ENCODE results near the gene KNDC1. TPM values are rescaled to one million over a fixed set of nuclear protein-coding genes. Genes with fewer than 3 reads are reported as not detected.
"Not testable (repeated sequence)": the region's sequence is repeated elsewhere in the genome, so short reads cannot be mapped to it uniquely, and the experiment has no call there.

The KNDC1 gene
- polyA plus RNA-seq, 1 donor from 2014 or later = 0.05 TPM

GRCh38 chr10:133143200-133143533 is 16.9 kb upstream of the KNDC1 start:
- Mint-ChIP-seq H3K9me3 (peaks cover 3 to 12% (median 10%) of the 10 kb centered on the region in 3 donors), H3K4me3 (no peak overlapping the region), H3K4me1 (peaks cover 0 to 6% (median 0%) of the 10 kb centered on the region in 3 donors), H3K36me3 (peaks cover 3% of the 10 kb centered on the region), H3K27me3 (peaks cover 14% of the 10 kb centered on the region), H3K27ac (no peak overlapping the region)

GRCh38 chr10:133143546-133143945 is 16.5 kb upstream of the KNDC1 start:
- Mint-ChIP-seq H3K36me3 (peaks cover 3% of the 10 kb centered on the region), H3K27me3 (peaks cover 14% of the 10 kb centered on the region), H3K9me3 (peaks cover 3 to 12% (median 10%) of the 10 kb centered on the region in 3 donors), H3K27ac (peak overlapping the region in 1 of 3 donors; percentile 62), H3K4me1 (peaks cover 0 to 6% (median 0%) of the 10 kb centered on the region in 3 donors), H3K4me3 (no peak overlapping the region)

- H3K4me1 Mint-ChIP-seq = peaks cover 0 to 6% (median 0%) of the 10 kb centered on the region in 3 donors
- no peak overlapping the region for H3K27ac Mint-ChIP-seq
- peaks cover 14% of the 10 kb centered on the region for H3K27me3 Mint-ChIP-seq
- H3K4me3 Mint-ChIP-seq = no peak overlapping the region
- peaks cover 5% of the 10 kb centered on the region for H3K36me3 Mint-ChIP-seq
- H3K9me3 Mint-ChIP-seq = peaks cover 3 to 12% (median 11%) of the 10 kb centered on the region in 3 donors
Measured at GRCh38 chr10:133144771-133145170, 15.2 kb upstream of the KNDC1 start.

GRCh38 chr10:133150226-133150625 is 9.8 kb upstream of the KNDC1 start:
- Mint-ChIP-seq H3K27me3 (peaks cover 10% of the 10 kb centered on the region), H3K4me1 (no peaks in the 10 kb centered on the region), H3K27ac (no peak overlapping the region), H3K36me3 (peaks cover 5% of the 10 kb centered on the region), H3K9me3 (peaks cover 6 to 17% (median 12%) of the 10 kb centered on the region in 3 donors), H3K4me3 (no peak overlapping the region)

- Mint-ChIP-seq H3K27me3 (peaks cover 10% of the 10 kb centered on the region), H3K9me3 (peaks cover 6 to 17% (median 12%) of the 10 kb centered on the region in 3 donors), H3K27ac (no peak overlapping the region), H3K36me3 (peaks cover 5% of the 10 kb centered on the region), H3K4me1 (no peaks in the 10 kb centered on the region), H3K4me3 (no peak overlapping the region)
Measured at GRCh38 chr10:133150656-133151055, 9.4 kb upstream of the KNDC1 start.

- H3K36me3 Mint-ChIP-seq, H3K4me3 Mint-ChIP-seq, H3K4me1 Mint-ChIP-seq, H3K27ac Mint-ChIP-seq, H3K27me3 Mint-ChIP-seq: not testable (repeated sequence)
- peaks cover 6 to 17% (median 12%) of the 10 kb centered on the region in 3 donors for H3K9me3 Mint-ChIP-seq
Measured at GRCh38 chr10:133151071-133151470, 8.9 kb upstream of the KNDC1 start.

- Mint-ChIP-seq H3K4me3 (no peak overlapping the region), H3K4me1 (no peaks in the 10 kb centered on the region), H3K9me3 (peaks cover 6 to 17% (median 12%) of the 10 kb centered on the region in 3 donors), H3K27me3 (peaks cover 6% of the 10 kb centered on the region), H3K36me3 (peaks cover 3% of the 10 kb centered on the region), H3K27ac (no peak overlapping the region)
Measured at GRCh38 chr10:133151543-133151972, 8.5 kb upstream of the KNDC1 start.

- Mint-ChIP-seq H3K27me3 (peaks cover 3% of the 10 kb centered on the region), H3K27ac (no peak overlapping the region), H3K4me1 (no peaks in the 10 kb centered on the region), H3K36me3 (no peaks in the 10 kb centered on the region), H3K9me3 (peaks cover 0 to 6% (median 2%) of the 10 kb centered on the region in 3 donors), H3K4me3 (no peak overlapping the region)
Measured at GRCh38 chr10:133154411-133154810, 5.6 kb upstream of the KNDC1 start.

GRCh38 chr10:133154996-133155778 is 4.8 kb upstream of the KNDC1 start:
- no peak overlapping the region for H3K4me3 Mint-ChIP-seq
- H3K9me3 Mint-ChIP-seq = peaks cover 0 to 2% (median 1%) of the 10 kb centered on the region in 3 donors
- no peak overlapping the region for H3K27ac Mint-ChIP-seq
- H3K4me1 Mint-ChIP-seq = no peaks in the 10 kb centered on the region
- H3K36me3 Mint-ChIP-seq = no peaks in the 10 kb centered on the region
- peaks cover 3% of the 10 kb centered on the region for H3K27me3 Mint-ChIP-seq

GRCh38 chr10:133156674-133157579 is 3.1 kb upstream of the KNDC1 start:
- Mint-ChIP-seq H3K36me3 (no peaks in the 10 kb centered on the region), H3K4me1 (no peaks in the 10 kb centered on the region), H3K27ac (no peak overlapping the region), H3K9me3 (no peaks in the 10 kb centered on the region), H3K4me3 (no peak overlapping the region), H3K27me3 (peaks cover 10% of the 10 kb centered on the region)

- Mint-ChIP-seq H3K9me3 (no peaks in the 10 kb centered on the region), H3K4me3 (peak overlapping the region in 1 of 4 donors; percentile 32), H3K4me1 (peaks cover 0 to 2% (median 0%) of the 10 kb centered on the region in 3 donors), H3K27me3 (peaks cover 16% of the 10 kb centered on the region), H3K27ac (no peak overlapping the region), H3K36me3 (no peaks in the 10 kb centered on the region)
Measured at GRCh38 chr10:133157662-133158436, 2.2 kb upstream of the KNDC1 start.

- H3K4me1 Mint-ChIP-seq = peaks cover 0 to 2% (median 0%) of the 10 kb centered on the region in 3 donors
- H3K27ac Mint-ChIP-seq = no peak overlapping the region
- H3K4me3 Mint-ChIP-seq = peak overlapping the region in 1 of 4 donors; percentile 32
Measured at GRCh38 chr10:133158437-133158755, 1.6 kb upstream of the KNDC1 start.

GRCh38 chr10:133158756-133159610 is 1.0 kb upstream of the KNDC1 start:
- Mint-ChIP-seq H3K4me3 (peak overlapping the region in 2 of 4 donors; percentile 57 to 90), H3K4me1 (peaks cover 0 to 2% (median 0%) of the 10 kb centered on the region in 3 donors), H3K9me3 (no peaks in the 10 kb centered on the region), H3K27ac (no peak overlapping the region), H3K27me3 (peaks cover 21% of the 10 kb centered on the region), H3K36me3 (no peaks in the 10 kb centered on the region)

More at GRCh38 chr10:133158437-133158755, 1.6 kb upstream of the KNDC1 start:
- Mint-ChIP-seq H3K27me3 (peaks cover 20% of the 10 kb centered on the region), H3K36me3 (no peaks in the 10 kb centered on the region), H3K9me3 (no peaks in the 10 kb centered on the region)

GRCh38 chr10:133159611-133159949 is 439 bp upstream of the KNDC1 start:
- no peaks in the 10 kb centered on the region for H3K9me3 Mint-ChIP-seq
- peaks cover 0 to 2% (median 0%) of the 10 kb centered on the region in 3 donors for H3K4me1 Mint-ChIP-seq
- peak overlapping the region in 1 of 4 donors; percentile 90 for H3K4me3 Mint-ChIP-seq
- no peak overlapping the region for H3K27ac Mint-ChIP-seq
- peaks cover 21% of the 10 kb centered on the region for H3K27me3 Mint-ChIP-seq
- H3K36me3 Mint-ChIP-seq = no peaks in the 10 kb centered on the region

All from IgD-negative memory B cell (primary cell).